ENCODE results near the gene CTDSP1.

Gene CTDSP1

DNA sequence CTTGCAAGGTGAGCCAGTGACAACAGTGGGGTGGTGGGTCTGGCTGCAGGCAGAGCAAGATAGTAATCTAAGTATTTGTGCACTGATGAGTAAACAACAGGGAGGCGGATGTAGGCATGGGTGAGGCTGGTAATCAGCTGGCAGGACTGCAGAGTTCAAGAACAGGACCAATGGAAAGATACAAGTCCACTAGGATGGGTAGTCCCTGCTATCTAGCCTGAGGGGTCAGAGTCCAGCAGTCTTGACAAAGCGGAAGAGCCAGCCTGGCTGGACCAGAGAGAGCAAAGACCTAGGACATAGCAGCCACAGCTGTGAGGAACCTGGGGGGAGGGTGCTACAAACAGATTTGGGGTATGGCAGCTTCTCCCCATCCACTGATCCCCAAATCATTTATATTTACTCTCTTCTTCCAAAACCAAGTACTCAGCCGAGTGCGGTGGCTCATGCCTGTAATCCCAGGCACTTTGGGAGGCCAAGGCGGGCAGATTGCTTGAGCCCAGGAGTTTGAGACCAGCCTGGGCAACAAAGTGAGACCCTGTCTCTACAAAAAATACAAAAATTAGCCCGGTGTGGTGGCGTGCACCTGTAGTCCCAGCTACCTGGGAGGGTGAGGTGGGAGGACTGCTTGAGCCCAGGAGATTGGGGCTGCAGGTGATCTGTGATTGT is 45.2 kb downstream of the CTDSP1 start:
- in situ Hi-C loops (cut with HindIII; ENCODE audit: low pct_ligation_motif_present, low sequenced_read_pairs), result no loop called here
- TF ChIP-seq, protein P1, sequence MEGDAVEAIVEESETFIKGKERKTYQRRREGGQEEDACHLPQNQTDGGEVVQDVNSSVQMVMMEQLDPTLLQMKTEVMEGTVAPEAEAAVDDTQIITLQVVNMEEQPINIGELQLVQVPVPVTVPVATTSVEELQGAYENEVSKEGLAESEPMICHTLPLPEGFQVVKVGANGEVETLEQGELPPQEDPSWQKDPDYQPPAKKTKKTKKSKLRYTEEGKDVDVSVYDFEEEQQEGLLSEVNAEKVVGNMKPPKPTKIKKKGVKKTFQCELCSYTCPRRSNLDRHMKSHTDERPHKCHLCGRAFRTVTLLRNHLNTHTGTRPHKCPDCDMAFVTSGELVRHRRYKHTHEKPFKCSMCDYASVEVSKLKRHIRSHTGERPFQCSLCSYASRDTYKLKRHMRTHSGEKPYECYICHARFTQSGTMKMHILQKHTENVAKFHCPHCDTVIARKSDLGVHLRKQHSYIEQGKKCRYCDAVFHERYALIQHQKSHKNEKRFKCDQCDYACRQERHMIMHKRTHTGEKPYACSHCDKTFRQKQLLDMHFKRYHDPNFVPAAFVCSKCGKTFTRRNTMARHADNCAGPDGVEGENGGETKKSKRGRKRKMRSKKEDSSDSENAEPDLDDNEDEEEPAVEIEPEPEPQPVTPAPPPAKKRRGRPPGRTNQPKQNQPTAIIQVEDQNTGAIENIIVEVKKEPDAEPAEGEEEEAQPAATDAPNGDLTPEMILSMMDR (IDR thresholded peaks at IDR 0.05; ENCODE audit: low read depth, low read length, missing control alignments), result no peak

DNA sequence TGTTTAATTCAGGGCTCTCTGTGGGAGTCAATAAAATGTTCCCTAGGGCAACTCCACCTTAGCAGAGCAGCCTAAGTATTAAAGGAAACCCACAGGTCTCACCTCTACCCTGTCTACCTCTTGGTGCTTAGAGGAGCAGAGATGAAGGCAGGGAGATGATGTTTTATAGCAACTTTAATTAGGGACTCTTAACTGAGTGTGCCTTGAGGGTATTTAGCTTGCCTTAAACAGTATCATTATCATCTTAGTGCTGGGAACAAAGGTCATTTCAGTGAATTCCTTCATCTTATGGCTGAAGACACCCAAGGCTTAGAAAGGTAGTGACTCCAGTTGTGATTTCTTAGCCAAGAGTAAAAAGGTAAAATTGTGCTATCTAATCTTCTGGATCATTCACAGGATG is 45.9 kb downstream of the CTDSP1 start:
- Histone ChIP-seq H3K36me3 (replicated peaks) (no peaks in the 10 kb centered on the region), H3K27me3 (replicated peaks) (no peaks in the 10 kb centered on the region), H3K27ac (no peak overlapping the region), H3K4me3 (ENCODE audit: low read depth, low read length) (no peak overlapping the region)
- TF ChIP-seq, protein P1 (IDR thresholded peaks at IDR 0.05; ENCODE audit: low read depth, low read length, missing control alignments), result no peak
- no peak for DNase-seq
- in situ Hi-C loops (cut with HindIII; ENCODE audit: low pct_ligation_motif_present, low sequenced_read_pairs), result no loop called here

More for the DNA sequence above, 45.2 kb downstream of the CTDSP1 start:
- no peak overlapping the region for H3K4me3 ChIP-seq (ENCODE audit: low read depth, low read length)
- H3K36me3 ChIP-seq (replicated peaks), result no peaks in the 10 kb centered on the region
- no peaks in the 10 kb centered on the region for H3K27me3 ChIP-seq (replicated peaks)
- no peak overlapping the region for H3K27ac ChIP-seq
- no peak for DNase-seq

DNA sequence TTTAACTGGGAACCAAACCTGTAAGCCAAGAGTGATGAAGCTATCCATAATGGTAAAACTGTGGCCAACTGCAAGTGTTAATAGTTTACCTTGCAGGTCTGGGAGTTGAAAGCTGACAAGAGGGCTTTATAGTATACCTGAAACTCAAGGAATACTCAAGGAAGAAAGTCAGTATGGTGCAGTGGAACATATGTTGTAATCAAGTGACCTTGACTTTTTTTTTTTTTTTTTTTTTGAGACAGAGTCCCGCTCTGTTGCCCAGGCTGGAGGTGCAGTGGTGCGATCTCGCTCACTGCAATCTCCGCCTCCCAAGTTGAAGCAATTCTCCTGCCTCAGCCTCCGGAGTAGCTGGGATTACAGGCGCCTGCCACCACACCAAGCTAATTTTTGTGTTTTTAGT is 46.9 kb downstream of the CTDSP1 start:
- in situ Hi-C loops (cut with HindIII; ENCODE audit: low pct_ligation_motif_present, low sequenced_read_pairs), result no loop called here
- no peaks in the 10 kb centered on the region for H3K36me3 ChIP-seq (replicated peaks)

DNA sequence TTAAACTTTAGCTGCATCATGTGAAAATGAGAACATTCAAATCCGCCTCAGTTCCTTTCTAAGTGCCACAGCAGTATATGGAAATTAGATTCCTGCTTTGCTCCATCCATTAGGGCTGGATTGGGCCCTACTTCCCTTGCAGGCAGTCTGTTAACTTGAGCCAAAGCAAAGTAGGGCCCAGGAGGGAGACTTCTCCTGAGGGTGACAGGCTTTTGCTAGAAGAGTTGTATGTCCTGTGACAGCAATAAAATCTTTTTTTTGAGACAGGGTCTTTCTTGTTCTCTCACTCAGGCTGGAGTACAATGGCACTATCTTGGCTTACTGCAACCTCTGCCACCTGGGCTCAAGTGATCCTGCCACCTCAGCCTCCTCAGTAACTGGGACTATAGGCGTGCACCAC is 47.4 kb downstream of the CTDSP1 start:
- Histone ChIP-seq H3K4me3 (ENCODE audit: low read depth, low read length) (no peak overlapping the region), H3K36me3 (replicated peaks) (no peaks in the 10 kb centered on the region), H3K27me3 (replicated peaks) (no peaks in the 10 kb centered on the region), H3K27ac (no peak overlapping the region)
- TF ChIP-seq, protein P1 (IDR thresholded peaks at IDR 0.05; ENCODE audit: low read depth, low read length, missing control alignments), result no peak
- no peak for DNase-seq
- in situ Hi-C loops (cut with HindIII; ENCODE audit: low pct_ligation_motif_present, low sequenced_read_pairs), result no loop called here

More for the DNA sequence above, 46.9 kb downstream of the CTDSP1 start:
- TF ChIP-seq, protein P1 (IDR thresholded peaks at IDR 0.05; ENCODE audit: low read depth, low read length, missing control alignments), result no peak
- Histone ChIP-seq H3K4me3 (ENCODE audit: low read depth, low read length) (no peak overlapping the region), H3K27ac (no peak overlapping the region), H3K27me3 (replicated peaks) (no peaks in the 10 kb centered on the region)
- no peak for DNase-seq

GRCh38 chr2:218448934-218449333 is 49.3 kb downstream of the CTDSP1 start:
- H3K4me3 ChIP-seq (ENCODE audit: low read depth, low read length), result no peak overlapping the region
- H3K27ac ChIP-seq, result no peak overlapping the region
- TF ChIP-seq, protein P1 (IDR thresholded peaks at IDR 0.05; ENCODE audit: low read depth, low read length, missing control alignments), result no peak
- H3K27me3 ChIP-seq (replicated peaks), result no peaks in the 10 kb centered on the region
- DNase-seq, result no peak
- H3K36me3 ChIP-seq (replicated peaks), result no peaks in the 10 kb centered on the region
- in situ Hi-C loops (cut with HindIII; ENCODE audit: low pct_ligation_motif_present, low sequenced_read_pairs), result no loop called here

DNA sequence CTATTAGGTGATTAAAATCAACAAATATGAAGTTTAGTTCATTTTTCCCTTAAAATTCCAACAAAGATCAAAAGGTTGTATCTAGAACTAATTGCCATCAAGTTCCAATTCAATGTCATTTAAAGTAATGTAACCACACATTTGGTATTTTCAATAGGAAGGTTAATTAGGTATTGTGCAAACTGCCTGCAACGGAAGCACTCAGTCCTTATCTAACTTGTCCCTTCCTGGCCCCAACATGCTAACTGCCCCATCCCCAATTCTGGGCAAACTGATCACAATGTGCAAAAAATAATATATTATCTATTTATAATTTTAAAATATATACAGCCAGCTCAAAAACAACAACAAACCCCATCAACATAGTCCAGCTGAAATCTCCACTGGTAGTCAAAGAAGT is 52.4 kb downstream of the CTDSP1 start:
- in situ Hi-C loops (cut with HindIII; ENCODE audit: low pct_ligation_motif_present, low sequenced_read_pairs), result no loop called here
- H3K27me3 ChIP-seq (replicated peaks), result no peaks in the 10 kb centered on the region
- H3K4me3 ChIP-seq (ENCODE audit: low read depth, low read length), result no peak overlapping the region
- TF ChIP-seq, protein P1 (IDR thresholded peaks at IDR 0.05; ENCODE audit: low read depth, low read length, missing control alignments), result no peak
- DNase-seq, result no peak
- H3K36me3 ChIP-seq (replicated peaks), result no peaks in the 10 kb centered on the region
- no peak overlapping the region for H3K27ac ChIP-seq

All from brain microvascular endothelial cell (primary cell).